Measurements from ENCODE around the gene XPO1.

DNA sequence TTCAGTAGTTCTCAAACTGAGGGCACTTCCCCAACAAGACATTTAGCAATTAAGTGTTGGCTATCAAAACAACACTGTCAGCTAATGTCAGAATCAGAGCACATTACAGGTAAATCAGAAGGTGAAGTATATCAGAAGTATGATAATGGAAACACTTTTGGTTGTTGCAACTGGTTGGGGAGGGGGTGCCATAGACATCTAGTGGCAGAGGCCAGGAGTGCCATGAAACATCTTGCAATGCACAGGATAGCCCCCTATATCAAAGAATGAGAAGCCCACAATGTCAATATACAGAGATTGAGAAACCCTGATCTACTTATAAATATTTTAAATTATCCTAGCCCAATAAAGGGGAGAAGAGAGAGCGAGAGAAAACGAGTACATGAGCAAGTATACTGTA, 4.9 kb upstream of the XPO1 start:
- TF ChIP-seq CTCF (conservative IDR thresholded peaks at IDR 0.05 in 1 of 2, IDR thresholded peaks at IDR 0.05 in 1 of 2; ENCODE audit: extremely low read depth in 1 of 2, insufficient read depth in 1 of 2, low read depth in 1 of 2, low read length in 2 of 2) (no peak), EZH2 (IDR thresholded peaks at IDR 0.05; ENCODE audit: borderline replicate concordance, low read length) (no peak)
